Endothelial cell of umbilical vein (primary cell): ENCODE results near the gene TDRKH. TPM values are rescaled to one million over a fixed set of nuclear protein-coding genes. Genes with fewer than 3 reads are reported as not detected.

ENCODE experiments used
- BruUV-seq: library from RNA; stranded (reverse); fragments of 400-500 nt; replicated peaks from 2 replicates; lab custom pipeline; 2021; lab: Mats Ljungman, UMichigan
- CTCF ChIA-PET: fragments of 300-600, 350-600 bp; sonication (Branson Sonifier 250); formaldehyde crosslinking; loops from one replicate; lab custom pipeline; 2021; ENCODE audit warnings: antibody characterized with exemption, inconsistent platforms; lab: Charles Lee
- POLR2A ChIA-PET: fragments of 300-600, 350-600 bp; sonication (Branson Sonifier 250); formaldehyde crosslinking; loops from one replicate; lab custom pipeline; 2021; ENCODE audit warnings: antibody characterized with exemption, inconsistent platforms; lab: Charles Lee
- DNase-seq: peaks from one replicate; pipeline ENCODE4 v3.0.0-alpha.2; 2011; ENCODE audit warnings: low read depth, low spot score
- FAIRE-seq: peaks from 2 replicates; lab custom pipeline; 2011; peaks lifted over from hg19 to GRCh38; lab: Jason Lieb, UNC
- H2AFZ ChIP-seq: 2 replicates; pipeline ENCODE4 v1.6.0; 2012; ENCODE audit warnings: low read depth, low read length, control low read depth, inconsistent platforms
- H3K27ac ChIP-seq: 2 replicates; pipeline ENCODE4 v1.5.1; 2011; ENCODE audit warnings: low read depth, mild to moderate bottlenecking, control low read depth, low read length, moderate library complexity; ENCODE audit not compliant: insufficient read depth
- H3K27me3 ChIP-seq, 2 experiments: 2 replicates each; pipeline versions ENCODE4 v1.6.0 to v1.6.1; 2011; ENCODE audit warnings: low read length in 2 of 2, mixed read lengths in 1 of 2; ENCODE audit not compliant: control insufficient read depth in 2 of 2, insufficient read depth in 2 of 2
- H3K36me3 ChIP-seq, 2 experiments: 2 replicates in 1 of 2; 3 replicates in 1 of 2; pipeline ENCODE4 v1.5.1; 2011; ENCODE audit warnings: low read length in 2 of 2, mild to moderate bottlenecking in 1 of 2, moderate library complexity in 1 of 2; ENCODE audit not compliant: control insufficient read depth in 2 of 2, insufficient read depth in 2 of 2; ENCODE audit errors: extremely low read depth in 1 of 2
- H3K4me1 ChIP-seq: 3 replicates; pipeline ENCODE4 v1.5.1; 2011; ENCODE audit warnings: mild to moderate bottlenecking, low read length; ENCODE audit not compliant: control insufficient read depth, insufficient read depth; ENCODE audit errors: extremely low read depth
- H3K4me2 ChIP-seq: 2 replicates; pipeline ENCODE4 v1.6.1; 2011; ENCODE audit warnings: low read length, control low read depth, mixed read lengths; ENCODE audit not compliant: insufficient read depth
- H3K4me3 ChIP-seq, 3 experiments: fragments of 200-600 bp in 1 of 3; sonication (generic), shearing (Covaris generic) in 1 of 3; replicated peaks in 1 of 3; 2 replicates each; pipeline ENCODE4 v1.5.1; 2011 to 2016; ENCODE audit warnings: control low read depth in 3 of 3, low read length in 3 of 3, mild to moderate bottlenecking in 2 of 3, inconsistent platforms in 1 of 3, low read depth in 1 of 3, moderate library complexity in 1 of 3; ENCODE audit not compliant: insufficient read depth in 1 of 3
- H3K79me2 ChIP-seq: 2 replicates; pipeline ENCODE4 v1.6.0; 2012; ENCODE audit warnings: low read length, inconsistent platforms; ENCODE audit not compliant: control insufficient read depth, insufficient read depth
- H3K9ac ChIP-seq: replicated peaks from 2 replicates; pipeline ENCODE3; 2011; ENCODE audit warnings: low read length, control low read depth; ENCODE audit not compliant: insufficient read depth; ENCODE audit errors: extremely low read depth
- H3K9me1 ChIP-seq: replicated peaks from 3 replicates; pipeline ENCODE4 v1.6.0; 2011; ENCODE audit warnings: mild to moderate bottlenecking, low read length; ENCODE audit not compliant: control insufficient read depth, insufficient read depth; ENCODE audit errors: extremely low read depth
- H3K9me3 ChIP-seq: replicated peaks from 2 replicates; pipeline ENCODE4 v1.5.1; 2012; ENCODE audit warnings: low read length, inconsistent platforms; ENCODE audit not compliant: control insufficient read depth, insufficient read depth
- H4K20me1 ChIP-seq: replicated peaks from 2 replicates; pipeline ENCODE3; 2011; ENCODE audit warnings: mild to moderate bottlenecking, low read length; ENCODE audit not compliant: control insufficient read depth, insufficient read depth; ENCODE audit errors: extremely low read depth
- FOS ChIP-seq: IDR thresholded peaks from 2 replicates; pipeline ENCODE4 v1.6.1; 2011; ENCODE audit warnings: mild to moderate bottlenecking, low read length, moderate library complexity, borderline replicate concordance; ENCODE audit not compliant: insufficient read depth
- GATA2 ChIP-seq: IDR thresholded peaks from 2 replicates; pipeline ENCODE4 v1.7.0; 2011; ENCODE audit warnings: low read depth, mild to moderate bottlenecking, moderate library complexity, mixed read lengths, low read length; ENCODE audit not compliant: insufficient read length, insufficient read depth
- JUN ChIP-seq: IDR thresholded peaks from 2 replicates; pipeline ENCODE4 v1.6.1; 2011; ENCODE audit warnings: borderline replicate concordance, low read depth; ENCODE audit not compliant: insufficient read length, insufficient read depth
- MYC ChIP-seq: IDR thresholded peaks from one replicate; pipeline ENCODE4 v1.6.1; 2011; ENCODE audit warnings: mild to moderate bottlenecking, low read depth, low read length
- POLR2A ChIP-seq: IDR thresholded peaks from 2 replicates; pipeline ENCODE4 v1.6.1; 2012; ENCODE audit warnings: low read depth, mild to moderate bottlenecking, control low read depth, low read length
- POLR2AphosphoS5 ChIP-seq: IDR thresholded peaks from 2 replicates; pipeline ENCODE4 v1.6.1; 2012; ENCODE audit warnings: low read depth, mild to moderate bottlenecking, control low read depth, low read length, moderate library complexity; ENCODE audit not compliant: insufficient read depth
- dilution Hi-C: fragments of 300-500 bp; cut with MboI; formaldehyde crosslinking; loops from one replicate; pipeline ENCODE4 v1.15.0; 2019; ENCODE audit warnings: low sequenced_read_pairs; ENCODE audit not compliant: extremely low pct_ligation_motif_present
- intact Hi-C: fragments of 100-400 bp; cut with micrococcal nuclease; formaldehyde crosslinking; loops from one replicate; pipeline ENCODE4 v1.10.0; 2022
- polyA plus RNA-seq, 4 experiments: library from polyadenylated mRNA; depleted of rRNA in 3 of 4; stranded (reverse) in 3 of 4; unstranded in 1 of 4; fragments of >200 nt; gene quantifications; 2 replicates each; pipeline versions ENCODE4 v1.2.1 to v1.2.3, GENCODE V29; 2011 to 2012; ENCODE audit warnings: missing spikeins in 1 of 4
- total RNA-seq: library from RNA; stranded (reverse); gene quantifications from 2 replicates; pipeline ENCODE4 v1.2.3, GENCODE V29; 2021
- TF ChIP-seq, protein P1 (sequence below), 2 donors: IDR thresholded peaks; 1 replicate in 1 of 2; 2 replicates in 1 of 2; pipeline ENCODE4 v1.5.1; 2011; ENCODE audit warnings: low read length in 2 of 2, mild to moderate bottlenecking in 2 of 2, moderate library complexity in 2 of 2, control low read depth in 1 of 2, inconsistent platforms in 1 of 2, low read depth in 1 of 2; ENCODE audit not compliant: insufficient read depth in 1 of 2; ENCODE audit errors: extremely low read depth in 1 of 2
- TF ChIP-seq, protein P2 (sequence below): IDR thresholded peaks from 2 replicates; pipeline ENCODE4 v1.6.1; 2011; ENCODE audit not compliant: insufficient read depth, insufficient read length

Gene TDRKH
- total and polyA plus RNA-seq, 2 donors (not counting 3 experiments of a cell fraction or from before 2014, with no cell fraction given) = 3.9 to 9.6 TPM

DNA sequence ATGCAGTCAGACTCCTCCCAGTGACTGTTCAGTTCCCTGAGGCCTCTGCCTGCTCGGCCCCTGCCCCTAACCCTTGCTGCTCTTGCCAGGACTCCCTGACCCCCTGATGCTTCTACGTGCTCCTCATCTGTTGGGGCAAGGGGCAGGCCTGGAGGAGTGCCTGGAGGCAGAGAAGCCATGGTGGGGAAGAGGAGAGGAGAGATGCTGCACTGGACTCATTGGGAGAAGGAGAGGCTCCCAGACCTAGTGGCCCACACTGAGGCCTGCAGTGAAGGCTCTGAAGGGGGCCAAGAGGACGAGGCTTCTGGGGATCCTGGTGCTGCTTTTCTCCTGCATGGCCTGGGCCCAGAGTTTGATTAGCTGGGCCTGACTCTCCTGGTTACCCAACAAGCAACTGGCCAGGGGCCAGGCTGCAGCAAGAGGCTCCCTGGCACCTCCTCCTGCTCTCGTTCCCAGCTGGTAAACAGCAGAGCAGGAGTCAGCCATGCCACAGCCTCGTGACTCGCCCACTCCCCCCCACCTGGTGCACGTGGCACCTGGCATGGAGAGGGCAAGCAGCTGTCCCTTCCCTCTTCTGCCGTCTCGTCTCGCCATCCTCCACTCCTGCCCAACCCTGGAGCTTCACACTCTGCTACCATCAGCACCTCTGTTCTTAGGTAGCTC is 42.1 kb upstream of the TDRKH start:
- ChIA-PET POLR2A (no interaction called here), CTCF (no interaction called here)
- BruUV-seq = no TSS peak
- Histone ChIP-seq H3K27ac (no peak overlapping the region), H3K27me3 (peaks cover 0 to under 1% of the 10 kb centered on the region in 2 experiments), H3K9ac (no peak overlapping the region), H2AFZ (no peak overlapping the region), H3K9me1 (no peaks in the 10 kb centered on the region), H3K4me1 (peaks cover 11% of the 10 kb centered on the region), H3K36me3 (no peaks in the 10 kb centered on the region), H3K4me2 (no peak overlapping the region), H3K9me3 (no peaks in the 10 kb centered on the region), H4K20me1 (no peaks in the 10 kb centered on the region), H3K4me3 (no peak overlapping the region), H3K79me2 (no peaks in the 10 kb centered on the region)
- dilution Hi-C loops (no loop called here), intact Hi-C loops (no loop called here)
- FAIRE-seq (no peak), DNase-seq (no peak)
- TF ChIP-seq POLR2AphosphoS5 (no peak), GATA2 (no peak), FOS (no peak)
- TF ChIP-seq, protein P1, sequence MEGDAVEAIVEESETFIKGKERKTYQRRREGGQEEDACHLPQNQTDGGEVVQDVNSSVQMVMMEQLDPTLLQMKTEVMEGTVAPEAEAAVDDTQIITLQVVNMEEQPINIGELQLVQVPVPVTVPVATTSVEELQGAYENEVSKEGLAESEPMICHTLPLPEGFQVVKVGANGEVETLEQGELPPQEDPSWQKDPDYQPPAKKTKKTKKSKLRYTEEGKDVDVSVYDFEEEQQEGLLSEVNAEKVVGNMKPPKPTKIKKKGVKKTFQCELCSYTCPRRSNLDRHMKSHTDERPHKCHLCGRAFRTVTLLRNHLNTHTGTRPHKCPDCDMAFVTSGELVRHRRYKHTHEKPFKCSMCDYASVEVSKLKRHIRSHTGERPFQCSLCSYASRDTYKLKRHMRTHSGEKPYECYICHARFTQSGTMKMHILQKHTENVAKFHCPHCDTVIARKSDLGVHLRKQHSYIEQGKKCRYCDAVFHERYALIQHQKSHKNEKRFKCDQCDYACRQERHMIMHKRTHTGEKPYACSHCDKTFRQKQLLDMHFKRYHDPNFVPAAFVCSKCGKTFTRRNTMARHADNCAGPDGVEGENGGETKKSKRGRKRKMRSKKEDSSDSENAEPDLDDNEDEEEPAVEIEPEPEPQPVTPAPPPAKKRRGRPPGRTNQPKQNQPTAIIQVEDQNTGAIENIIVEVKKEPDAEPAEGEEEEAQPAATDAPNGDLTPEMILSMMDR (IDR thresholded peaks at IDR 0.05; ENCODE audit: extremely low read depth in 1 of 2, insufficient read depth in 1 of 2, low read depth in 1 of 2, low read length in 2 of 2) = no peak

- Histone ChIP-seq H3K79me2 (no peaks in the 10 kb centered on the region), H3K27me3 (no peaks in the 10 kb centered on the region), H3K9ac (no peak within 1 kb of the TSS), H3K27ac (no peak within 1 kb of the TSS), H3K4me1 (peaks cover 11% of the 10 kb centered on the region), H4K20me1 (no peaks in the 10 kb centered on the region), H3K4me3 (no peak within 1 kb of the TSS), H3K9me3 (no peaks in the 10 kb centered on the region), H3K4me2 (no peak within 1 kb of the TSS), H3K36me3 (no peaks in the 10 kb centered on the region), H2AFZ (no peak within 1 kb of the TSS), H3K9me1 (no peaks in the 10 kb centered on the region)
- BruUV-seq = no TSS peak
- TF ChIP-seq POLR2AphosphoS5 (no peak), MYC (no peak), POLR2A (no peak), JUN (no peak)
- TF ChIP-seq, protein P2, sequence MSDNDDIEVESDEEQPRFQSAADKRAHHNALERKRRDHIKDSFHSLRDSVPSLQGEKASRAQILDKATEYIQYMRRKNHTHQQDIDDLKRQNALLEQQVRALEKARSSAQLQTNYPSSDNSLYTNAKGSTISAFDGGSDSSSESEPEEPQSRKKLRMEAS = no peak
- intact Hi-C loops = no loop called here
- no peak for DNase-seq
- dilution Hi-C loops = no loop called here
- no peak for FAIRE-seq
- ChIA-PET POLR2A (no interaction called here), CTCF (no interaction called here)
These were observed 41.3 kb upstream of the TDRKH start, which contains the start of gene RORC for GRCh38 chr1:151831605-151832004. RORC (minus strand) TSS chr1:151831802; CDS start chr1:151831764, 38 bp downstream.
